ENCODE results near the gene BRSK1.

DNA sequence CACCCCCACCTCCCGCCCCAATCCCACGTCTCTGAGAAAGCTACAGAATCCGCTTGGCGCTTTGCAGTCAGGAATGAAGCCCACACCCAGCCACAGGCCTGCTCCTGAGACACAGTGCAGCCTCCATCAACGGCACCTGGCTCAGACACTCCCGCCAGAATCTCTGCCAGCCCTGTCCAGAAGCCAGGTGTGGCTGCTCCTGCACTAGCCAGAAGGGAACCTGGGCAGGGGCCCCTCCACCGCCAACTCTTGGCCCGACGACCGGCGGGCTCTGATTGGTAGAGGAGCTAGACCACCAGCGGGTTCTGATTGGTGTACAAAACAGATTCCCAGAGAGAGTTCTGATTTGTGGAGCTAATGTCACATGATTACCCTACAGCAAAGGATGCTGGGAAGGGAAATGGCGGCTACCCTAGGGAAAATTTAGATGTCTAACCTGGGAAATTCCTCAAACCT, 22.1 kb upstream of the BRSK1 start:
- TF ChIP-seq POLR2AphosphoS5 (IDR thresholded peaks at IDR 0.05; ENCODE audit: low read depth, low read length) (no peak), SIN3A (IDR thresholded peaks at IDR 0.05; ENCODE audit: borderline replicate concordance, insufficient read depth, low read length) (no peak)
- TF ChIP-seq, protein P1, sequence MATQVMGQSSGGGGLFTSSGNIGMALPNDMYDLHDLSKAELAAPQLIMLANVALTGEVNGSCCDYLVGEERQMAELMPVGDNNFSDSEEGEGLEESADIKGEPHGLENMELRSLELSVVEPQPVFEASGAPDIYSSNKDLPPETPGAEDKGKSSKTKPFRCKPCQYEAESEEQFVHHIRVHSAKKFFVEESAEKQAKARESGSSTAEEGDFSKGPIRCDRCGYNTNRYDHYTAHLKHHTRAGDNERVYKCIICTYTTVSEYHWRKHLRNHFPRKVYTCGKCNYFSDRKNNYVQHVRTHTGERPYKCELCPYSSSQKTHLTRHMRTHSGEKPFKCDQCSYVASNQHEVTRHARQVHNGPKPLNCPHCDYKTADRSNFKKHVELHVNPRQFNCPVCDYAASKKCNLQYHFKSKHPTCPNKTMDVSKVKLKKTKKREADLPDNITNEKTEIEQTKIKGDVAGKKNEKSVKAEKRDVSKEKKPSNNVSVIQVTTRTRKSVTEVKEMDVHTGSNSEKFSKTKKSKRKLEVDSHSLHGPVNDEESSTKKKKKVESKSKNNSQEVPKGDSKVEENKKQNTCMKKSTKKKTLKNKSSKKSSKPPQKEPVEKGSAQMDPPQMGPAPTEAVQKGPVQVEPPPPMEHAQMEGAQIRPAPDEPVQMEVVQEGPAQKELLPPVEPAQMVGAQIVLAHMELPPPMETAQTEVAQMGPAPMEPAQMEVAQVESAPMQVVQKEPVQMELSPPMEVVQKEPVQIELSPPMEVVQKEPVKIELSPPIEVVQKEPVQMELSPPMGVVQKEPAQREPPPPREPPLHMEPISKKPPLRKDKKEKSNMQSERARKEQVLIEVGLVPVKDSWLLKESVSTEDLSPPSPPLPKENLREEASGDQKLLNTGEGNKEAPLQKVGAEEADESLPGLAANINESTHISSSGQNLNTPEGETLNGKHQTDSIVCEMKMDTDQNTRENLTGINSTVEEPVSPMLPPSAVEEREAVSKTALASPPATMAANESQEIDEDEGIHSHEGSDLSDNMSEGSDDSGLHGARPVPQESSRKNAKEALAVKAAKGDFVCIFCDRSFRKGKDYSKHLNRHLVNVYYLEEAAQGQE (IDR thresholded peaks at IDR 0.05; ENCODE audit: insufficient read depth in 1 of 2, low read depth in 2 of 2, low read length in 2 of 2): no peak
